ENCODE data around the gene EIF4G1.

Gene EIF4G1

DNA sequence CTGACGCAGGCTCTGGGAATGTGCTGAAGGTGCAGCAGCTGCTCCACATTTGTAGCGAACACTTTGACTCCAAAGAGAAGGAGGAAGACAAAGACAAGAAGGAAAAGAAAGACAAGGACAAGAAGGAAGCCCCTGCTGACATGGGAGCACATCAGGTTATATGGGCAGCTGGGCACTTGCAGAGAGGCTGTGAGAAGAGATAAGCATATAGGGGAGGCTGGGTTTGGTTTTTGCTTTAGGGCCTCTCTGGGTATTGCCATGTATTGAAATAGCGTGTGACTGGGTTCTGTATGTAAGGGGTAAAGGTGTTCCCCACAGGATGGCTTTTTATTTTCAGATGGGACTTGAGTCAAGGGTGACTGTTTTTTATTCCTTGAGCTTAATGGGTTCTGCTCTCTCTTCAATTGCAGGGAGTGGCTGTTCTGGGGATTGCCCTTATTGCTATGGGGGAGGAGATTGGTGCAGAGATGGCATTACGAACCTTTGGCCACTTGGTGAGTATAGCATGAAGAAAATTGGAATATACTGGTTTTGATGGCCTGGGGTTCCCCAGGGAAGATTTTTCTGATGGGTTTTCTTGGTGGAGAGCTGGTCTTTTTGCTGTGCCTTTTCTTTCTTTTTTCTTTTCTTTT lies 7.9 kb upstream of the EIF4G1 start:
- no peak for DNase-seq

GRCh38 chr3:184307915-184308314 lies 6.5 kb upstream of the EIF4G1 start:
- no peak for DNase-seq

DNA sequence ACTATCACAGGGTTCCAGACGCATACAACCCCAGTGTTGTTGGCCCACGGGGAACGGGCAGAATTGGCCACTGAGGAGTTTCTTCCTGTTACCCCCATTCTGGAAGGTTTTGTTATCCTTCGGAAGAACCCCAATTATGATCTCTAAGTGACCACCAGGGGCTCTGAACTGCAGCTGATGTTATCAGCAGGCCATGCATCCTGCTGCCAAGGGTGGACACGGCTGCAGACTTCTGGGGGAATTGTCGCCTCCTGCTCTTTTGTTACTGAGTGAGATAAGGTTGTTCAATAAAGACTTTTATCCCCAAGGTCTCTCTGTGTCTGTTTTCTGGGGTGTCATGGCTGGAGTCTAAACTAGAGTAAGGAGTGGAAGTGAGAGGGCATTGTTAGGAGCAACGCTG lies 5.7 kb upstream of the EIF4G1 start:
- DNase-seq = no peak

- DNase-seq = no peak
Measured at GRCh38 chr3:184311633-184312032, 2.8 kb upstream of the EIF4G1 start.

DNA sequence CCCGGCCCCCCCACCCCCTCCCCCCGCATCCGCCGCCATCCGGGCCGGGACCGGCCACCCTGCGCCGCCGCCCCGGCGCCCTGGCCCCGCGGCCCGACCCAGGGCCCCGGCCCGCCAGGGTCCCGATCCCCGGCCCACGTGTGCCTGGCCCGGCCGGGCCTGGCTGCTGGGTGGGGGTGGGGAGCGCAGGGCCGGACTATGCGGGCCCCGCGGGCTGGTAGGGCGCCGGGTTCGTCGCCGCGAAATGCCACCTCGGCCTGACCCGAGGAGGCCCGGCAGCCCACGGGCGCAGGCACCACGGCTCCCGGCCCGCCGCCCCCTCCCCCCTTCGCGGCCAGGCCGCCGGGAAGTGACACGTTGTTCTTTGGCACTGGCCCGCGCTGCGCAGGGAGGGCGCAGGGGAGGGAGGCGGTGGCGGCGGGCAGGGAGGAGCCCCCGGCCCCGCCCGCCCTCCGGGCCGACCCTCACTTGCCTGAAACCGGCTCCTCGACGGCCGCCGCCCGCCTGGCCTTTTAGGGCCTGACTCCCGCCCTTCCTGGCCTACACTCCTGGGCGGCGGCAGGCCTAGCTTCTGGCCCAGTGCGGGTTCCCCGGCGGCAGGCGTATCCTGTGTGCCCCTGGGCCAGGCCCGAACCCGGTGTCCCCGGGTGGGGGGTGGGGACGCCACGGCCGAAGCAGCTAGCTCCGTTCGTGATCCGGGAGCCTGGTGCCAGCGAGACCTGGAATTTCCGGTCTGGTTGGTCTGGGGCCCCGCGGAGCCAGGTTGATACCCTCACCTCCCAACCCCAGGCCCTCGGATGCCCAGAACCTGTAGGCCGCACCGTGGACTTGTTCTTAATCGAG lies 515 bp downstream of the EIF4G1 start:
- peak in 1 of 2 experiments; percentile 38 for DNase-seq

DNA sequence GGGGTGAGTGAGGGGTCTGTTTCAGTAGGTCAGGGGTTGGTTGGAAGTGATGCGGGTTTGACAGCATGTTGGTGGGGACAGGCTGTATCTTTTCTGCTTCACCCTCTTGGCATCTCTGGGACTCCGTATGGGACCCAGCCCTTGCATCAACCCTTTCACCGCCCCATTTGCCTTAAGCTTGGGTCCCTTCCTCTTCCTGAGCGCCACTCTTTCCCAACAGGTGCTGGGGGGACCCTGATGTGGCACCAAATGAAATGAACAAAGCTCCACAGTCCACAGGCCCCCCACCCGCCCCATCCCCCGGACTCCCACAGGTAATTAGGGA lies 1.1 kb downstream of the EIF4G1 start:
- peak in 1 of 2 experiments; percentile 19 for DNase-seq

GRCh38 chr3:184315871-184316661 lies 1.7 kb downstream of the EIF4G1 start:
- no peak for DNase-seq

- DNase-seq = no peak
Measured at GRCh38 chr3:184316792-184317191, 2.4 kb downstream of the EIF4G1 start.

- no peak for DNase-seq
Measured at GRCh38 chr3:184317201-184317600, 2.8 kb downstream of the EIF4G1 start.

DNA sequence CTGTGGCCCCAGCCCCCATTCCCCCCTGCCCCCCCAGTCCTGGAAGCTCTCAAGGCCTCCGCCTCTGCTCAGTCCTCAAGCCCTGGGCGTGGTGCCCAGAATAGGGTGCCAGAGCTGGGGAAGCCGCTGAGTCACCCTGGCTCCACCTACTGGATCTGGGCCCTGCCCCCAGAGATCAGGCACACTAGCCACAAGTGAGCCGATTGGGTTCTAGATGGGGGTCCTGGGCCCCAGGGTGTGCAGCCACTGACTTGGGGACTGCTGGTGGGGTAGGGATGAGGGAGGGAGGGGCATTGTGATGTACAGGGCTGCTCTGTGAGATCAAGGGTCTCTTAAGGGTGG lies 5.7 kb downstream of the EIF4G1 start:
- DNase-seq = peak; percentile 60 to 66

GRCh38 chr3:184321666-184322065 lies 7.3 kb downstream of the EIF4G1 start:
- no peak for DNase-seq

DNA sequence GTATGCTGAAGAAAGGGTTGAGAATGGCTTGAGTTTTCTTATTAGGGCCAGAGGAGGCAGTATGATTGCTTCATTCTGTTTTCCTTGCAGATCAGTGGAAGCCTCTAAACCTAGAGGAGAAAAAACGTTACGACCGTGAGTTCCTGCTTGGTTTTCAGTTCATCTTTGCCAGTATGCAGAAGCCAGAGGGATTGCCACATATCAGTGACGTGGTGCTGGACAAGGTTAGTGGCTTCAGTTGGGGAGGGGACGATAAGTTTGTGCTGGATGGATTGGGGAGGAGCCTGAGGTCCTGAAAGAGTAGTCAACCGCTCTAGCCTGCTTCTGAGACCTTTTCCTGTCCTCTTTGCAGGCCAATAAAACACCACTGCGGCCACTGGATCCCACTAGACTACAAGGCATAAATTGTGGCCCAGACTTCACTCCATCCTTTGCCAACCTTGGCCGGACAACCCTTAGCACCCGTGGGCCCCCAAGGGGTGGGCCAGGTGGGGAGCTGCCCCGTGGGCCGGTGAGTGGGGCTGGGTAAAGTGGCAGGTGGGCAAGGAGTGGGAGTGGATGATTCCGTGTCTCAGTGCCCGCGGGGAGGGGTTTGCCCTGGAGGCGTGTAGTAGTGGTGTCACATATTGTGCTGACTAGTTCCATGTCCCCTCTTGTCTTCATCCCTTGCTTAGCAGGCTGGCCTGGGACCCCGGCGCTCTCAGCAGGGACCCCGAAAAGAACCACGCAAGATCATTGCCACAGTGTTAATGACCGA lies 8.5 kb downstream of the EIF4G1 start:
- DNase-seq = no peak

- no peak for DNase-seq
Measured at GRCh38 chr3:184323696-184324095, 9.3 kb downstream of the EIF4G1 start.

DNA sequence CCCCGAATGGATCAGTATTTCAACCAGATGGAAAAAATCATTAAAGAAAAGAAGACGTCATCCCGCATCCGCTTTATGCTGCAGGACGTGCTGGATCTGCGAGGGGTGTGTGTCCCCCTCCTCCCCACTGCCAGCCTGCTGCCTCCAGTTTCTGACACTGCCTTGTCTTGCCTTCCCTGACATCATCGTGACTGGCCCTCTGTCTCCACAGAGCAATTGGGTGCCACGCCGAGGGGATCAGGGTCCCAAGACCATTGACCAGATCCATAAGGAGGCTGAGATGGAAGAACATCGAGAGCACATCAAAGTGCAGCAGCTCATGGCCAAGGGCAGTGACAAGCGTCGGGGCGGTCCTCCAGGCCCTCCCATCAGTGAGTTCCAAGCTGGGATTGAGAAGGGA lies 10.9 kb downstream of the EIF4G1 start:
- no peak for DNase-seq

DNA sequence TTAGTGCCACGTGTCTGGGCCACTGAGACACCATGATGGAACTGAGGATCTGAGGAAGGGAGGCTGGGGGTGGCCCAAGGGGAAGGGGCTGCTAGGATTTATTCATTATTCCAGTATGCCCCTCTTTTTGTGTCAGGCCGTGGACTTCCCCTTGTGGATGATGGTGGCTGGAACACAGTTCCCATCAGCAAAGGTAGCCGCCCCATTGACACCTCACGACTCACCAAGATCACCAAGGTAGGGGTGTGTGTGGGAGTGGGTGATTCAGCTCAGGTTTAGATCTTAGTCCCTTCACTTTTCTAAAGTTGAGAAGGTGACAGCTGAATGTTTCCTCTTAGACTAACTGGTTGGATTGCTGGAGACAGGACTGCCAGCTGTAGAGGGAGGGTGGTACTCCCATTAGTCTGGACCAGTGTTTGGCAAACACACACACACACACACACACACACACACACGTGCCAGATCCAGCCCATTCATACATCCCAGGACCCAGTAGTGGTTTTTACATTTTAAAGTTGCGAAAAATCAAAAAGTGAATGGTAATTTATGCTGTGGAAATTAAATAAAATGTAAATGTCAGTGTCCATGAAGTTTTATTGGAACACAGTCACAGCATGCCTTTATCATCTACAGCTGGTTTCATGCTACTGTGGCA lies 11.4 kb downstream of the EIF4G1 start:
- DNase-seq = no peak

GRCh38 chr3:184327171-184327570 lies 12.8 kb downstream of the EIF4G1 start:
- DNase-seq = no peak

DNA sequence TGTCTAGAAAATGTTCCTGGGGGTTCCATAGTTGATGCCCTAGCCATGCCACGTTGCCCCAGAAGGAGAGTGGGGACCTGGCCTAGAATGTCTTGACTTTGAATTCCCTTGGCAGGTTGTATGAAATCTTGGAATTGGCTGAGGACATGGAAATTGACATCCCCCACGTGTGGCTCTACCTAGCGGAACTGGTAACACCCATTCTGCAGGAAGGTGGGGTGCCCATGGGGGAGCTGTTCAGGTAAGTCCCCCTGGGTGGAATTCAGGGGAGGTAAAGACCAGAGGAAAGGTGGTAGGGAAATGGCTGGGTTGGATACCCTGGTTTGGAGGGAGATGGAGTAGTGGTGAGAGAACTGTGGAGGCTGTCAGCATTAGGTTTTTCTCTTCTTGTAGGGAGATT lies 14.1 kb downstream of the EIF4G1 start:
- DNase-seq = no peak

- no peak for DNase-seq
Measured at GRCh38 chr3:184332370-184333090, 18.1 kb downstream of the EIF4G1 start.

- no peak for DNase-seq
Measured at GRCh38 chr3:184333190-184333589, 18.8 kb downstream of the EIF4G1 start.

- no peak for DNase-seq
Measured at GRCh38 chr3:184333700-184334099, 19.3 kb downstream of the EIF4G1 start.

DNA sequence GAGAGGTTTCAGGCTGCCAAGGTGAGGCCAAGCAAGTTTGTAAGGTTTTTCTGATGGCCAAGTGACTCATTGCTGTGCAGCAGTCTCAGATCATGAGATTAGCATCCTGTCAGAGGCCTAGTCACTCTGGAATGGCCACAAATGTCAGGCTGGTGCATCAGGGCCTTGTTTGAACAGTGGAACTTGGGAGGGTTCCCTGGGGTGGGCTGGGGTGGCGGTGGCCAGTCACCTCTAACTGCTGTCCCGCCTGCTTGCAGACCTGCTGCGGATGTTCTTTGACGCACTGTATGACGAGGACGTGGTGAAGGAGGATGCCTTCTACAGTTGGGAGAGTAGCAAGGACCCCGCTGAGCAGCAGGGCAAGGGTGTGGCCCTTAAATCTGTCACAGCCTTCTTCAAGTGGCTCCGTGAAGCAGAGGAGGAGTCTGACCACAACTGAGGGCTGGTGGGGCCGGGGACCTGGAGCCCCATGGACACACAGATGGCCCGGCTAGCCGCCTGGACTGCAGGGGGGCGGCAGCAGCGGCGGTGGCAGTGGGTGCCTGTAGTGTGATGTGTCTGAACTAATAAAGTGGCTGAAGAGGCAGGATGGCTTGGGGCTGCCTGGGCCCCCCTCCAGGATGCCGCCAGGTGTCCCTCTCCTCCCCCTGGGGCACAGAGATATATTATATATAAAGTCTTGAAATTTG lies 20.2 kb downstream of the EIF4G1 start:
- DNase-seq = no peak

All from AML-193 (cell line).